ENCODE measurements around the gene NTNG2. TPM values are rescaled to one million over a fixed set of nuclear protein-coding genes. Genes with fewer than 3 reads are reported as not detected.
"Not testable (repeated sequence)": the region's sequence is repeated elsewhere in the genome, so short reads cannot be mapped to it uniquely, and the experiment has no call there.

Gene NTNG2
- total RNA-seq, 1 donor from 2014 or later, result 3.5 TPM

DNA sequence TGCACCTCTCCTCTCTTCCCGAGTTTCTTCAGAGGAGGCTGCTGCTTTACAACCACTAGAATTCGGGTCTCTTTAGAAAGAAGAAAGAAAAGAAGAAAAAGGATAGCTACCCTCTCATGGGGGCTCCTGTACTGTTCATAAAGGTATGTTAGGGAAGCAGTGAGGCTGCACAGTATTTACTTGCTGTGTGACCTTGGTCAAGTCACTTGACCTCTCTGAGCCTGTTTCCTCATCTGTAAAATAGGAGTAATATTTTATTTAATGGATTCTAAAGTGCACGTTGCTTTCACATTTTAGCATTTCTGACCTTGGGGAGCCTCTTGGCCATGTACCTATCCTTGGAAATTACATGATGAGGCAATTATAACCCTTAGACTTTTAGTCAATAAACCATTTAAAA, 104.2 kb downstream of the NTNG2 start:
- DNase-seq (ENCODE audit: low spot score), result no peak

DNA sequence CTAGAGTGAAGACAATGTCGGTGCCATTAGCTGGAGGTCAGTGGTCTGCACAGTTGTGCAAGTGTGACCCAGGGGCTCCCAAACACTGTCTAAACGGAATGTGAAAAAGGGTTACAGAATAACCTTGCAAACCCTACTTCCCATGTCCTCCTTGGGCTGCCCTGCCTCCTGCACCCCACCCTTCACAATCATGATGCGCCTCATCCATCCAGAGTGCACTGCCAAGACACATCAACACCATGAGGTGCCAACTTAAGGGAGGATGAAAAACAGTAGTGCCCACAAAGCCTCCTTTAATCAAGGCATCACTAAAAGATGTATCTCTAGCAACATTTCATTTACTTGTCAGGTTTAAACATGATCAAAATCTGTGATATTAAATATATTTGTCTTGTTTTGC, 105.8 kb downstream of the NTNG2 start:
- no peak for DNase-seq (ENCODE audit: low spot score)

DNA sequence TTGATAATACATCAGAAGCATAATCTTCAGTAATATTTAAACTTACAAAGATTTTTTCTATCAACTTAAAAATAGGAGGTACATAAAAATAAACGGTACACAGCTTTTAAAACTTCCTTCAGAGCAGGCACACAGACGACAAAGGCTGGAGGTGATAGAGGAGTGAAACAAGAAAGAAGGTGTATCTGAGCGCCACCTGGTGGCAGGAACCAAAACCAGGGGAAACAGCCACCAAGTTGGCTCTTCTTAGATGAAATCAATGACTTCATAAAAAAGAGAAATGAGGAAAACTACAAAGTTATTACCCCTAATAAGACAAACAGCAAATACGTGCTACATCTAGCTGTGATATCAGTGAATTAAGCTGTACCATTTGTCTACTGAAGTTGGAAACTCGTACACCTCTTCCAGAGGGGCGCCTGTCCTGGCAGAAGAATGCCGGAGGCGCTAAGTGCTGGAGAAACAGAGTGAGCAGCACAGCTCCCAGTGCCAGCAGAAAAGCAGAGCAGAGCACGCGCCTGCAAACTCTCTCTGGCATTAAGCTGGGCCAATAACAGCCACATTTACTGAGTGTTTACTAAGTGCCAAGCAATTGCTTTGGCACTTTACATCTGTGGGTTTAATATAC, 107.0 kb downstream of the NTNG2 start:
- DNase-seq (ENCODE audit: low spot score), result peak; percentile 63

DNA sequence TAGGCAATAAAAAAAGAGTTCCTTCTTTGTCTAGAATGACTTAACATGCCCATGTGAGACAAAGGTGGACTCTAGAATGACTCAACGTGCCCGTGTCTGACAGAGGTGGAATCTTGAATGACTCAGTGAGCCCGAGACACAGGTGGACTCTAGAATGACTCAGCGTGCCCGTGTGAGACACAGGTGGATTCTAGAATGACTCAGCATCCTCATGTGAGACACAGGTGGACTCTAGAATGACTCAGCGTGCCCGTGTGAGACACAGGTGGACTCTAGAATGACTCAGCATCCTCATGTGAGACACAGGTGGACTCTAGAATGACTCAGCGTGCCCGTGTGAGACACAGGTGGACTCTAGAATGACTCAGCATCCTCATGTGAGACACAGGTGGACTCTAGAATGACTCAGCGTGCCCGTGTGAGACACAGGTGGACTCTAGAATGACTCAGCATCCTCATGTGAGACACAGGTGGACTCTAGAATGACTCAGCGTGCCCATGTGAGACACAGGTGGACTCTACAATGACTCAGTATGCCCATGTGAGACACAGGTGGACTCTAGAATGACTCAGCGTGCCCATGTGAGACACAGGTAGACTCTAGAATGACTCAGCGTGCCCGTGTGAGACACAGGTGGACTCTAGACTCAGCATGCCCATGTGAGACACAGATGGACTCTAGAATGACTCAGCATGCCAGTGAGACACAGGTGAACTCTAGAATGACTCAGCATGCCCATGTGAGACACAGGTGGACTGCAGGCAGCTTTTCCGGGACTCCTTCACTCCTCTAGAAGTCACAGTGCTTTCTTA, 108.1 kb downstream of the NTNG2 start:
- DNase-seq (ENCODE audit: low spot score), result not testable (repeated sequence)

DNA sequence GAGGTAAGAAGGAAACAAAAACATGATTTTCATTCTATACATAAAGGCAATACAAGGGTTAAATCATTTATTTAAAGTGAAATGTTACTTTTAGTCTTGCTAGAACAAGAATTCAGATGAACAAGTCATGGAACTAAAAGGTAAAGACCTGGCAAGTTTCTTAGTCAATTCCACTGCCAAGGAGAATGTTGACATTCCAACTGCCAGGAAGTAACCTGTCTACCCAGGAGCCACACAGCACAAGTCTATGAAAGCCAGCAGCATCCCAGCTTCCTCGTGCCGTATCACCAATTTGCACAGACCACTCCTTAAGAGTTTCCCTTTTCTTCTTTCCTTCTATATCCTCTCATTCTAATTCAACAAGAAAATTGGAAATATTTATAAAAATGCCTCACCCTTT, 113.0 kb downstream of the NTNG2 start:
- no peak for DNase-seq (ENCODE audit: low spot score)

DNA sequence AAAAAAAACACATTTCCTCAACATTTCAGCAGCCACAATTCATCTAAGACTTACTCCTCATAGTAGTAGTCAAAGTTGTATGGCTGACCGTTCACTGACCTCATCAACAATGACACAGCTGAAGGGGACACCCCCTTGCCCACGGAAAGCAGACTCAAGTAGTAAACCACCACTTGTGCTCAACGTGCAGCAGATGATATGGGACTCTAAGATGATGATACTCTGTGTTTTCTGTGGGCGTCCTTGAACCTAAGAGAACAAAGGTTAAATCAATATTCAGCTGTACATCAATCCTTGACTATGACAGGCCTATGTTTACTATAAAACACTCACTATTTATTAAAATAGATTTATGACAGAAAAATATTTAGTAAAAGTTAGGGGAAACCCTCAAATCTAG, 121.3 kb downstream of the NTNG2 start:
- no peak for DNase-seq (ENCODE audit: low spot score)

DNA sequence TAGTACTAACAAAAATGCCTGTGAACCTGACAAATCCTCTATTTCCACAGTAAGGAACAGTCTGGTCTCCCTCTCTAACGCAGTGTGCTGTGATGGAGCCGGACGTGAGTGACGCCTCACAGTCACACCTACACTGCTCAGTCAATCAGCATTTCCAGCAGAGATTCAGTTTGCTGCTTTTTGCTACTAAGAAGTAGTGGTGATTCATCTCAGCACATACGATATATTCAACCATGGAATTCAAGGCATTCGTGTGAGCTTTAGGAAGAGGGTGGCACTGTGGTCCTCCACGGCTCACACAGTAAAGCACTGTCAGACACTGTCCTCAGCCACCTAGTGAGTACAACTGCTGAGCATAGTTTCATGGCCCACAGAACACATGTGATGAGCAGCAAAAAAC, 122.0 kb downstream of the NTNG2 start:
- no peak for DNase-seq (ENCODE audit: low spot score)

DNA sequence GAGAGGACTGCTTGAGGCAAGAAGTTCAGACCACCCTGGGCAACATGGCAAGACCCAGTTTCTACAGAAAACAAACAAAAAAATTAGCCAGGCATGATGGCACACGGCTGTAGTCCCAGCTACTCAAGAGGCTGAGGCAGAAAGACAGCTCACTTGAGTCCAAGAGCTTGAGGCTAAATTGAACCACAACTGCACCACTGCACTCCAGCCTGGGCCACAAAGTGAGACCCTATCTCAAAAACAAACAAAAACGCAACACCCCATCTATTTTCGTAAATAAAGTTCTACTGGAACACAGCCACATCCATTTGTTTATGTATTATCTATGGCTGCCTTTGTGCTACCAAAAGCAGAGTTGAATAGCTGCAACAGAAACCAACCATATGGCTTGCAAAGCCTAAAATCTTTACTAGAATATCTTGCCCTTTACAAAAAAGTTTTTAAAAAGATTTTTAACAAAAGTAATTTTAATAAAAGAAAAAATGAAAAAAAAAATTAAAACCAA, 125.5 kb downstream of the NTNG2 start:
- no peak for DNase-seq (ENCODE audit: low spot score)

DNA sequence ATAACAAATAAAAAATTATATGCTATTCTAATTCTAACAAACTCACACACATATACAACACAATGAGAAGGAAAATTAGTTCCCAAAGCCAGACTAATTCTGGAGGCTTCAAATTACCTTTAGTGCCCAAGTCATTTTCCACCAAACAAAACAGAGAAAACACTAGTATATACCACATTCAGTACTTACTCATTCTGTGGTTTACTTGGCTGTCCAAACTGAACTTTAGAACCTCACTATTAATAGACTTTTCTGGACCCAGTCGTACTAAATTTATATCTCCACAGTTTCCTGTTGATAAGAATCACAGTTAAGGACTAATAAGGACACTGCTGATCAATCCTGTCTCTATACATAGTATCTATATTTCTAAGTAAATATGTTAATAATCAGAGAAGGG, 126.5 kb downstream of the NTNG2 start:
- no peak for DNase-seq (ENCODE audit: low spot score)

DNA sequence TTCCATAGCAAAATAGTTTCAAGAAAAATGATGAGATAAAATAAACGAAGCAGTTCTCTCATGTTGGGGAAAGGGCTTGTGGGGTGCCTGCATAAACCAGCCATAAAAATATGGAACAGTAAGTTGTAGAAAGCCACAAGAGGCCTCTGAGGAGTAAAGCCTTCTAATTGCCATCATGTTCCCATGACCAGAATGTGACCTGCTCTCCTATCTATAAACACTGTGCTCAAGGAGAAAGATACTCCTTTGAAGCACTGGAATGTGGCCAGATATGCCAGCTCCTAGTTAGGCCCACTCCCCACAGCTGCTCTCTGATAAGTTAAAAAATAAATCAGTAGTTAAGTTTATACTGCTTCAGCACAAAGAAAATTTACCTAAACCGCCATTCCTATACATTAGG, 127.1 kb downstream of the NTNG2 start:
- no peak for DNase-seq (ENCODE audit: low spot score)

DNA sequence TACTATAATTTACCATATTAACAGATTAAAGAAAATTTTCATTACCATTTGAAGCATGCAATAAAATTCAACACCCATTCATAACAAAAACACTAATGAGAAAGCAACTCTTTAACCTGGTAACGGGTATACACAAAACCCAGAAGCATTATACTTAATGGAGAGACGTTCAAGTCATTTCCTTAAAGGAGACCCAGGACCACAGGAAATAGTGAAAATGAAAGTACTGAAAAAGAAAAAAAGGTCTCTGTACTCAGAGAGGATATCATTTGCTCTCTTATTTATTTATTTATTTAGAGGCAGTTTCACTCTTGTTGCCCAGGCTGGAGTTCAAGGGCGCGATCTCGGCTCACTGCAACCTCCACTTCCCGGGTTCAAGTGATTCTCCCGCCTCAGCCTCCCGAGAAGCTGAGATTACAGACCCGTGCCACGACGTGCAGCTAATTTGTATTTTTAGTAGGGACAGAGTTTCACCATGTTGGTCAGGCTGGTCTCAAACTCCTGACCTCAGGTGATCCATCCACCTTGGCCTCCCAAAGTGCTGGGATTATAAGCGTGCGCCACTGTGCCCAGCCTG, 131.4 kb downstream of the NTNG2 start:
- no peak for DNase-seq (ENCODE audit: low spot score)

Other genes starting within 250 kb of the NTNG2 start
- gene MED27, start 82.2 kb upstream of the NTNG2 start, total RNA-seq, result 13.9 TPM
- 43.1 TPM for gene SETX, start 192.9 kb downstream of the NTNG2 start, total RNA-seq
- gene TTF1, start 244.8 kb downstream of the NTNG2 start, total RNA-seq, result 12.5 TPM
- gene CFAP77, start 248.2 kb downstream of the NTNG2 start, total RNA-seq, result not detected